T-cell (primary cell): ENCODE measurements around the gene CDRT4. TPM values are rescaled to one million over a fixed set of nuclear protein-coding genes. Genes with fewer than 3 reads are reported as not detected.

Experiments used
- ATAC-seq, 4 experiments: fragments of 200-7000 bp in 3 of 4; fragments of 150-1000 bp in 1 of 4; cut with Tn5 transposase; replicated peaks in 1 of 4; 1 replicate in 3 of 4; 2 replicates in 1 of 4; pipeline ENCODE4 v1.10.0; 2021; ENCODE audit warnings: moderate library complexity in 3 of 4, mild to moderate bottlenecking in 2 of 4, moderate number of reproducible peaks in 1 of 4
- CTCF ChIA-PET, 2 donors: fragments of 300-600 bp; sonication (Branson Sonifier 250); formaldehyde crosslinking; loops; one replicate each; lab custom pipeline; 2022; ENCODE audit warnings: antibody characterized with exemption in 2 of 2; lab: Charles Lee
- POLR2A ChIA-PET, 2 donors: fragments of 300-600 bp; sonication (Branson Sonifier 250); formaldehyde crosslinking; loops; one replicate each; lab custom pipeline; 2022; ENCODE audit warnings: antibody characterized with exemption in 2 of 2; lab: Charles Lee
- DNase-seq, 35 experiments: peaks; one replicate each; pipeline versions ENCODE4 v3.0.0 to v3.0.0-alpha.2; 2013 to 2023
- H3K27ac ChIP-seq: one replicate; pipeline ENCODE4 v1.5.1; 2013; ENCODE audit warnings: low read length
- H3K27me3 ChIP-seq, 2 experiments: replicated peaks in 1 of 2; 1 replicate in 1 of 2; 2 replicates in 1 of 2; pipeline versions ENCODE4 v1.6.1 to v1.7.0; 2013; ENCODE audit warnings: low read length in 1 of 2, mixed read lengths in 1 of 2; ENCODE audit not compliant: control insufficient read depth in 2 of 2, insufficient read depth in 2 of 2; ENCODE audit errors: extremely low read depth in 1 of 2
- H3K36me3 ChIP-seq, 2 donors: 1 replicate in 1 of 2; 2 replicates in 1 of 2; pipeline versions ENCODE4 v1.6.1 to v1.7.0; 2013; ENCODE audit warnings: low read length in 1 of 2; ENCODE audit not compliant: control insufficient read depth in 2 of 2, insufficient read depth in 1 of 2; ENCODE audit errors: extremely low read depth in 1 of 2
- H3K4me1 ChIP-seq, 2 experiments: 1 replicate in 1 of 2; 2 replicates in 1 of 2; pipeline versions ENCODE4 v1.6.1 to v1.7.0; 2013; ENCODE audit warnings: low read length in 2 of 2, mixed read lengths in 1 of 2; ENCODE audit not compliant: insufficient read depth in 2 of 2, control insufficient read depth in 1 of 2; ENCODE audit errors: extremely low read depth in 1 of 2
- H3K4me3 ChIP-seq, 2 donors: 1 replicate in 1 of 2; 2 replicates in 1 of 2; pipeline versions ENCODE4 v1.5.1 to v1.7.0; 2013; ENCODE audit warnings: mild to moderate bottlenecking in 2 of 2, low read length in 1 of 2, moderate library complexity in 1 of 2; ENCODE audit not compliant: control insufficient read depth in 1 of 2; ENCODE audit errors: extremely low read depth in 1 of 2
- H3K9me3 ChIP-seq: 2 replicates; pipeline ENCODE4 v1.7.0; 2013
- H3K27ac Mint-ChIP-seq, 2 donors: one replicate each; pipeline ENCODE4 v1.8.0; 2020 to 2021; ENCODE audit warnings: mild to moderate bottlenecking in 2 of 2, mixed read lengths in 2 of 2
- H3K27me3 Mint-ChIP-seq, 2 donors: one replicate each; pipeline ENCODE4 v1.8.0; 2021 to 2022; ENCODE audit warnings: mixed read lengths in 2 of 2
- H3K36me3 Mint-ChIP-seq: one replicate; pipeline ENCODE4 v1.8.0; 2021; ENCODE audit warnings: mixed read lengths
- H3K4me1 Mint-ChIP-seq, 3 donors: one replicate each; pipeline ENCODE4 v1.8.0; 2020 to 2022; ENCODE audit warnings: mixed read lengths in 3 of 3, mild to moderate bottlenecking in 1 of 3
- H3K4me3 Mint-ChIP-seq, 3 donors: one replicate each; pipeline ENCODE4 v1.8.0; 2020 to 2022; ENCODE audit warnings: mild to moderate bottlenecking in 3 of 3, mixed read lengths in 3 of 3, moderate library complexity in 3 of 3
- H3K9me3 Mint-ChIP-seq, 3 donors: one replicate each; pipeline ENCODE4 v1.8.0; 2020 to 2022; ENCODE audit warnings: mixed read lengths in 3 of 3
- WGBS: methylation state at CpG from one replicate; pipeline ENCODE4 v1.1.5; 2013; ENCODE audit warnings: missing lambda C conversion rate; ENCODE audit not compliant: insufficient coverage; 5-methylcytosine and 5-hydroxymethylcytosine counted together
- total RNA-seq, 35 experiments: library from RNA in 6 of 35; stranded (reverse) in 6 of 35; fragments of 120-200 nt in 1 of 35; gene quantifications; one replicate each; pipeline versions ENCODE4 v1.2.1 to v1.2.4 and lab custom pipeline; 2013 to 2026

Gene CDRT4
- total RNA-seq, 5 donors from 2014 or later (not counting 1 experiment from before 2014, with no cell fraction given), result 4.7 to 10.0 (median 9.0) TPM

GRCh38 chr17:15466131-15466530 lies 1.3 kb downstream of the CDRT4 start:
- no peak for DNase-seq
- CTCF ChIA-PET, result no interaction called here
- H3K9me3 Mint-ChIP-seq, result peaks cover 0 to 6% (median 0%) of the 10 kb centered on the region in 3 donors

GRCh38 chr17:15465045-15465701 lies 2.2 kb downstream of the CDRT4 start:
- no peaks in the 10 kb centered on the region for H3K9me3 ChIP-seq
- DNase-seq (no peak), ATAC-seq (no peak)
- H3K4me3 Mint-ChIP-seq, result no peak overlapping the region
- peaks cover 24% of the 10 kb centered on the region for H3K36me3 Mint-ChIP-seq
- H3K4me1 ChIP-seq, result no peaks in the 10 kb centered on the region
- no peaks in the 10 kb centered on the region for H3K36me3 ChIP-seq
- no peaks in the 10 kb centered on the region for H3K27me3 Mint-ChIP-seq
- no peak overlapping the region for H3K4me3 ChIP-seq
- CTCF ChIA-PET, result no interaction called here
- H3K4me1 Mint-ChIP-seq, result no peaks in the 10 kb centered on the region
- peaks cover 0 to 6% (median 0%) of the 10 kb centered on the region in 3 donors for H3K9me3 Mint-ChIP-seq
- no peak overlapping the region for H3K27ac ChIP-seq
- H3K27ac Mint-ChIP-seq, result no peak overlapping the region
- 90% methylated on average over 1 of the region's 2 CpGs for WGBS
- POLR2A ChIA-PET, result no interaction called here
- no peaks in the 10 kb centered on the region for H3K27me3 ChIP-seq

More at GRCh38 chr17:15466131-15466530, 1.3 kb downstream of the CDRT4 start:
- Histone ChIP-seq H3K4me1 (no peaks in the 10 kb centered on the region), H3K27ac (no peak overlapping the region), H3K4me3 (no peak overlapping the region), H3K27me3 (no peaks in the 10 kb centered on the region), H3K36me3 (no peaks in the 10 kb centered on the region), H3K9me3 (no peaks in the 10 kb centered on the region)
- no peak overlapping the region for H3K4me3 Mint-ChIP-seq
- no peak overlapping the region for H3K27ac Mint-ChIP-seq
- no peaks in the 10 kb centered on the region for H3K27me3 Mint-ChIP-seq
- ATAC-seq, result no peak
- peaks cover 19% of the 10 kb centered on the region for H3K36me3 Mint-ChIP-seq
- H3K4me1 Mint-ChIP-seq, result no peaks in the 10 kb centered on the region
- POLR2A ChIA-PET, result no interaction called here
- WGBS, result 100% methylated on average over 1 of the region's 6 CpGs

GRCh38 chr17:15464231-15464985 lies 3.0 kb downstream of the CDRT4 start:
- Mint-ChIP-seq H3K27ac (no peak overlapping the region), H3K4me1 (no peaks in the 10 kb centered on the region), H3K36me3 (peaks cover 29% of the 10 kb centered on the region), H3K27me3 (no peaks in the 10 kb centered on the region), H3K4me3 (no peak overlapping the region), H3K9me3 (peaks cover 0 to 6% (median 0%) of the 10 kb centered on the region in 3 donors)
- ChIA-PET CTCF (no interaction called here), POLR2A (no interaction called here)
- Histone ChIP-seq H3K36me3 (no peaks in the 10 kb centered on the region), H3K4me1 (no peaks in the 10 kb centered on the region), H3K9me3 (no peaks in the 10 kb centered on the region), H3K27me3 (no peaks in the 10 kb centered on the region), H3K27ac (no peak overlapping the region), H3K4me3 (no peak overlapping the region)
- DNase-seq, result no peak
- ATAC-seq, result no peak
- WGBS, result 88% methylated on average over 7 of the region's 11 CpGs

DNA sequence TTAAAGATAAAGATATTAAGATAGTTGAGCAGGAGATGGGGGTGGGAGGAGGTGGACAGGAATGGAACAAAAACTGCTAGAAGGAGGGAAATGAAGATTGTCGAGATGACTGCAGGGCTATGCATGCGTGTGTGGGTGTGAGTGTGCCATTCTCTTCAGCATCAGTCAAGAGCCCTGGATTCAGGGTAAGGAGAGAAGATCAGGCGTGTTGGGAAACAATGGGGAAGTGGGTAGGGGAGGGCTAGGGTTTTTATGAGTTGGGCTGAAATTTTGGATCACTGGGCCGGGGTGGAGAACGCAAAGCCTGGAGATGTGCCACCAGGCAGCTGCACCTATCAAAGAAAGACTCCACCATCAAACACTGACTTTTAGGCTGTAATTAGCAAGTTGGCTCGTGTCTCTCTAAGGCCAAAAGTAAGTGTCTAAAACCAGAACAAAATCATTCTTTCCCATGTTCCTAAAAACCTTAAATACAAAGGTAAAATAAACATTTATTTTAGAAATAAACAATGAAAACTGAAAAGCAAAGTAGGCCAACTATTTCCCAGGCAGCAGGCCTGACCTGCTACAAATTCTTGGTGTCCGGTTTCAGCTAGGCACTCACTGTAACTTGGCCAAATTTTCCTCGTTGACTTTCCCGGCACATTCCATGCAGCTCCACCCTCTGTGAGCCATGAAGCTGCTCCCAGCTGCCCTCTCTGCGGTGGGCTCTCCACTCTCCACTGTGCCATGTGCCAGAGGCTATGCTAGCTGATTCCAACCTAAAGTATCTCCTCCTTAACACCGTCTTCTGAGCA lies 4.2 kb downstream of the CDRT4 start:
- Histone ChIP-seq H3K27me3 (no peaks in the 10 kb centered on the region), H3K9me3 (no peaks in the 10 kb centered on the region), H3K36me3 (no peaks in the 10 kb centered on the region), H3K4me3 (no peak overlapping the region), H3K4me1 (no peaks in the 10 kb centered on the region), H3K27ac (no peak overlapping the region)
- no peaks in the 10 kb centered on the region for H3K4me1 Mint-ChIP-seq
- H3K4me3 Mint-ChIP-seq, result no peak overlapping the region
- ChIA-PET CTCF (no interaction called here), POLR2A (no interaction called here)
- H3K36me3 Mint-ChIP-seq, result peaks cover 24% of the 10 kb centered on the region
- WGBS, result 99% methylated on average over 6 of the region's 11 CpGs
- DNase-seq (no peak), ATAC-seq (no peak)
- H3K9me3 Mint-ChIP-seq, result peaks cover 0 to 6% (median 0%) of the 10 kb centered on the region in 3 donors
- no peaks in the 10 kb centered on the region for H3K27me3 Mint-ChIP-seq
- no peak overlapping the region for H3K27ac Mint-ChIP-seq

- WGBS, result 87% methylated on average over 6 of the region's 7 CpGs
- ChIA-PET CTCF (no interaction called here), POLR2A (no interaction called here)
- no peaks in the 10 kb centered on the region for H3K9me3 ChIP-seq
- no peak overlapping the region for H3K4me3 ChIP-seq
- Mint-ChIP-seq H3K9me3 (peaks cover 0 to 10% (median 3%) of the 10 kb centered on the region in 3 donors), H3K4me1 (no peaks in the 10 kb centered on the region), H3K27ac (no peak overlapping the region), H3K36me3 (peaks cover 56% of the 10 kb centered on the region), H3K4me3 (no peak overlapping the region), H3K27me3 (no peaks in the 10 kb centered on the region)
- no peak overlapping the region for H3K27ac ChIP-seq
- DNase-seq (no peak), ATAC-seq (no peak)
- no peaks in the 10 kb centered on the region for H3K27me3 ChIP-seq
- no peaks in the 10 kb centered on the region for H3K4me1 ChIP-seq
- peaks cover 2 to 3% of the 10 kb centered on the region in 2 donors for H3K36me3 ChIP-seq
Observed at GRCh38 chr17:15457723-15458094, 9.7 kb downstream of the CDRT4 start.

DNA sequence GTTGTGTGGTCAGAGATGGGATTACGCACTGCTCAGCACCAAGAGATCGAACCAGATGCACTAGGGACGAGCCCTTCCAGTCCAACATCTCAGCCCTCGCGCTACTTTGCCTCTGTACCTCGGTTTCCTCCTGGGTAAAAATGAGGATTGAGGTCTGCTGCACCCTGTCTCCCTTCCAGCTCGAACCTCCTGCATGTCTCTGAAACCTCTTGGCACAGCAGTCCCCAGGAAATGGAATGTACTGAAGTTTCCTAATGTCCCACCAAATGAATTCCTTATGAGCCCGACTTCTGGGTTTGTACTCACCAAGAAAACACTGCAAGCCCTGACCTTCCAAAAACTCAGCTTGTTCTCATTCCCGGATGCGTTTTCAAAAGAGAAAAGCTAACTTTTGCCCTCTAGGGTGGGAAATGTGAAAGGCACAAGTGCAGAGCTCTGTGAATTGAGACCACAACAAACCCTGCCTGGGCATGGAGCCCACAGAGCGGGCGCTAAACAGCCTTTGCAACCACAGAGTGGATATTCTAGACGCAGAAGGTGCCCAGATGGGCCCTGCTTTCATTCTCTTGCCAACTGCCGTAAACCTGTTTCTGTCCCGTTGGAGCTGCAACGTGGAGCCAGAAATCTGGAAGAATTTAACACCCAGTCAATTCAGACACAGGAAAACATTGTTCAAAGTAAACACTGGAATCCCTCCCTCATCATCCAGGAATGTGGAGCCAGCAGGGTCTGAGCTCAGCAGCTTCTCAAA lies 10.3 kb downstream of the CDRT4 start:
- WGBS, result 77% methylated on average over 11 of the region's 16 CpGs
- H3K4me3 Mint-ChIP-seq, result no peak overlapping the region
- no peak overlapping the region for H3K27ac Mint-ChIP-seq
- H3K27me3 Mint-ChIP-seq, result no peaks in the 10 kb centered on the region
- H3K9me3 Mint-ChIP-seq, result peaks cover 0 to 10% (median 0%) of the 10 kb centered on the region in 3 donors
- H3K27ac ChIP-seq, result no peak overlapping the region
- no peaks in the 10 kb centered on the region for H3K4me1 Mint-ChIP-seq
- no peaks in the 10 kb centered on the region for H3K27me3 ChIP-seq
- H3K9me3 ChIP-seq, result no peaks in the 10 kb centered on the region
- no peak for DNase-seq
- no peaks in the 10 kb centered on the region for H3K4me1 ChIP-seq
- ChIA-PET POLR2A (no interaction called here), CTCF (no interaction called here)
- peaks cover 6 to 8% of the 10 kb centered on the region in 2 donors for H3K36me3 ChIP-seq
- H3K36me3 Mint-ChIP-seq, result peaks cover 52% of the 10 kb centered on the region
- no peak for ATAC-seq
- H3K4me3 ChIP-seq, result no peak overlapping the region
